HL-60 (cell line): Measurements from ENCODE around the gene KPTN.

Experiments
- DNase-seq, 2 experiments: peaks; one replicate each; pipeline ENCODE4 v3.0.0-alpha.2; 2010 to 2020; ENCODE audit warnings: low read depth in 1 of 2, low spot score in 1 of 2
- H3K27ac ChIP-seq: fragments of 250-450 bp; sonication (Bioruptor Pico); replicated peaks from 2 replicates; pipeline ENCODE4 v1.5.1; 2020; ENCODE audit warnings: mild to moderate bottlenecking, moderate library complexity
- H3K27me3 ChIP-seq: fragments of 250-450 bp; sonication (Bioruptor Pico); 2 replicates; pipeline ENCODE4 v1.5.1; 2021; ENCODE audit warnings: mild to moderate bottlenecking, moderate library complexity; ENCODE audit not compliant: insufficient read depth, poor library complexity, severe bottlenecking
- H3K4me3 ChIP-seq: replicated peaks from 2 replicates; pipeline ENCODE4 v1.5.1; 2011; ENCODE audit warnings: mild to moderate bottlenecking, control low read depth, low read length; ENCODE audit not compliant: insufficient read depth
- CTCF ChIP-seq: IDR thresholded peaks from one replicate; pipeline ENCODE4 v1.5.1; 2011; ENCODE audit warnings: low read length, control low read depth, inconsistent platforms; ENCODE audit not compliant: insufficient read depth
- GABPA ChIP-seq: IDR thresholded peaks from 2 replicates; pipeline ENCODE4 v1.6.1; 2012; ENCODE audit warnings: low read depth
- POLR2AphosphoS5 ChIP-seq: IDR thresholded peaks from 2 replicates; pipeline ENCODE4 v1.6.1; 2012; ENCODE audit warnings: low read depth
- REST ChIP-seq: IDR thresholded peaks from 2 replicates; pipeline ENCODE4 v1.6.1; 2012; ENCODE audit warnings: low read depth; ENCODE audit not compliant: insufficient replicate concordance
- SPI1 ChIP-seq: IDR thresholded peaks from 2 replicates; pipeline ENCODE4 v1.6.1; 2012; ENCODE audit warnings: low read depth, mild to moderate bottlenecking, borderline replicate concordance

The KPTN gene

GRCh38 chr19:47499863-47500830, 16.1 kb upstream of the KPTN start:
- Histone ChIP-seq H3K4me3 (no peak overlapping the region), H3K27me3 (no peaks in the 10 kb centered on the region), H3K27ac (no peak overlapping the region)
- no peak for TF ChIP-seq REST
- no peak for TF ChIP-seq GABPA
- no peak for DNase-seq

- TF ChIP-seq SPI1 (no peak), CTCF (no peak)
- Histone ChIP-seq H3K27ac (no peak overlapping the region), H3K27me3 (no peaks in the 10 kb centered on the region), H3K4me3 (no peak overlapping the region)
- no peak for DNase-seq
Measured at GRCh38 chr19:47499371-47499770, 15.4 kb upstream of the KPTN start.

GRCh38 chr19:47498561-47498960, 14.5 kb upstream of the KPTN start:
- no peak for DNase-seq
- H3K27me3 ChIP-seq = no peaks in the 10 kb centered on the region
- no peak overlapping the region for H3K4me3 ChIP-seq
- no peak for TF ChIP-seq CTCF
- TF ChIP-seq REST = no peak
- TF ChIP-seq GABPA = no peak
- TF ChIP-seq POLR2AphosphoS5 = no peak
- no peak for TF ChIP-seq SPI1
- no peak overlapping the region for H3K27ac ChIP-seq

GRCh38 chr19:47497821-47498520, 14.0 kb upstream of the KPTN start:
- TF ChIP-seq GABPA (no peak), CTCF (no peak), POLR2AphosphoS5 (no peak), REST (no peak), SPI1 (no peak)
- H3K27me3 ChIP-seq = no peaks in the 10 kb centered on the region
- H3K27ac ChIP-seq = no peak overlapping the region
- no peak overlapping the region for H3K4me3 ChIP-seq
- no peak for DNase-seq
